ENCODE results near the gene PMF1.

Gene PMF1

DNA sequence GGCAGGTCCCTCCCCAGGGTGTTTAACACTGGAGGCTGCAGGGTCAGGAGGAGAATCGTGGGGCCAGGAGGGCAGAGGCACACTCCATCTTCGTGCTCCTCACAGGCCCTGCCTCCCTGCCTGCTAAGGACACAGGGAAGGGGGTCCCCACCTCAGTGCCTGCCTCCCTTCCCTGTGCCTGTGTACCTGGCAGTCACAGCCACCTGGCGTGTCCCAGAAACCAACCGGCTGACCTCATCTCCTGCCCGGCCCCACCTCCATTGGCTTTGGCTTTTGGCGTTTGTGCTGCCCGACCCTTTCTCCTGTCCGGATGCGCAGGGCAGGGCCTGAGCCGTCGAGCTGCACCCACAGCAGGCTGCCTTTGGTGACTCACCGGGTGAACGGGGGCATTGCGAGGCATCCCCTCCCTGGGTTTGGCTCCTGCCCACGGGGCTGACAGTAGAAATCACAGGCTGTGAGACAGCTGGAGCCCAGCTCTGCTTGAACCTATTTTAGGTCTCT, 28.6 kb downstream of the PMF1 start:
- peak; percentile 25 for DNase-seq (ENCODE audit: low read depth)
- TF ChIP-seq, protein P1, sequence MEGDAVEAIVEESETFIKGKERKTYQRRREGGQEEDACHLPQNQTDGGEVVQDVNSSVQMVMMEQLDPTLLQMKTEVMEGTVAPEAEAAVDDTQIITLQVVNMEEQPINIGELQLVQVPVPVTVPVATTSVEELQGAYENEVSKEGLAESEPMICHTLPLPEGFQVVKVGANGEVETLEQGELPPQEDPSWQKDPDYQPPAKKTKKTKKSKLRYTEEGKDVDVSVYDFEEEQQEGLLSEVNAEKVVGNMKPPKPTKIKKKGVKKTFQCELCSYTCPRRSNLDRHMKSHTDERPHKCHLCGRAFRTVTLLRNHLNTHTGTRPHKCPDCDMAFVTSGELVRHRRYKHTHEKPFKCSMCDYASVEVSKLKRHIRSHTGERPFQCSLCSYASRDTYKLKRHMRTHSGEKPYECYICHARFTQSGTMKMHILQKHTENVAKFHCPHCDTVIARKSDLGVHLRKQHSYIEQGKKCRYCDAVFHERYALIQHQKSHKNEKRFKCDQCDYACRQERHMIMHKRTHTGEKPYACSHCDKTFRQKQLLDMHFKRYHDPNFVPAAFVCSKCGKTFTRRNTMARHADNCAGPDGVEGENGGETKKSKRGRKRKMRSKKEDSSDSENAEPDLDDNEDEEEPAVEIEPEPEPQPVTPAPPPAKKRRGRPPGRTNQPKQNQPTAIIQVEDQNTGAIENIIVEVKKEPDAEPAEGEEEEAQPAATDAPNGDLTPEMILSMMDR (conservative IDR thresholded peaks at IDR 0.05; ENCODE audit: low read length) = no peak
- H3K4me3 ChIP-seq (ENCODE audit: low read length) = no peak overlapping the region

DNA sequence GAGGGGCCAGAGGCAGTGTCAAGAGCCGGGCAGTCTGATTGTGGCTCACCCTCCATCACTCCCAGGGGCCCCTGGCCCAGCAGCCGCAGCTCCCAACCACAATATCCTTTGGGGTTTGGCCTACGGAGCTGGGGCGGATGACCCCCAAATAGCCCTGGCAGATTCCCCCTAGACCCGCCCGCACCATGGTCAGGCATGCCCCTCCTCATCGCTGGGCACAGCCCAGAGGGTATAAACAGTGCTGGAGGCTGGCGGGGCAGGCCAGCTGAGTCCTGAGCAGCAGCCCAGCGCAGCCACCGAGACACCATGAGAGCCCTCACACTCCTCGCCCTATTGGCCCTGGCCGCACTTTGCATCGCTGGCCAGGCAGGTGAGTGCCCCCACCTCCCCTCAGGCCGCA, 29.1 kb downstream of the PMF1 start, which contains the start of gene BGLAP:
BGLAP (plus strand) TSS at position 259 of the 400 bp plus-strand sequence; CDS start at position 307, 48 bp downstream.
- no peak within 1 kb of the TSS for H3K4me3 ChIP-seq (ENCODE audit: low read length)
- DNase-seq (ENCODE audit: low read depth) = no peak
- TF ChIP-seq, protein P1 (conservative IDR thresholded peaks at IDR 0.05; ENCODE audit: low read length) = no peak

DNA sequence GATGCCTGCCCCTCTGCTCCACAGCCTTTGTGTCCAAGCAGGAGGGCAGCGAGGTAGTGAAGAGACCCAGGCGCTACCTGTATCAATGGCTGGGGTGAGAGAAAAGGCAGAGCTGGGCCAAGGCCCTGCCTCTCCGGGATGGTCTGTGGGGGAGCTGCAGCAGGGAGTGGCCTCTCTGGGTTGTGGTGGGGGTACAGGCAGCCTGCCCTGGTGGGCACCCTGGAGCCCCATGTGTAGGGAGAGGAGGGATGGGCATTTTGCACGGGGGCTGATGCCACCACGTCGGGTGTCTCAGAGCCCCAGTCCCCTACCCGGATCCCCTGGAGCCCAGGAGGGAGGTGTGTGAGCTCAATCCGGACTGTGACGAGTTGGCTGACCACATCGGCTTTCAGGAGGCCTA, 29.9 kb downstream of the PMF1 start:
- TF ChIP-seq, protein P1 (conservative IDR thresholded peaks at IDR 0.05; ENCODE audit: low read length) = no peak

DNA sequence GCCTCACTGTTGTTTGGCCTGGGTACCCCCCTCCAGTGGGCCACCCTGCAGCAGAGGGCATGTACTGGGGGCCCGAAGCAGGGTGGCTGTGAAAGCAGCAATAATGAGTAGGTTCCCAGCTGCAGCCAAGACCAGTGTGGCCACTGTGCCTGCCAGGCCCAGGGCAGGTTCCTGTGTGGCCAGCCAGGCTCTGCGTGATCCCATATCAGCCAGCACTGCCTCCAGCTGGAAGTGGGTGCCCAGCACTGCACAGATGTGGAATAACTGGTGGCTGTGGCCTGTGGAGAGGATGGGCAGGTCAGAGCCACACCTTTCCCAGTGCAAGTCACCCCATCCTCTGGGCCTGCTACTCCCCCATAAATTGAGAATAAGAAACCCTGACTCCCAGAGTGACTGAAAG, 31.3 kb downstream of the PMF1 start:
- TF ChIP-seq, protein P1 (conservative IDR thresholded peaks at IDR 0.05; ENCODE audit: low read length) = no peak

More for the DNA sequence above, 29.9 kb downstream of the PMF1 start:
- no peak for DNase-seq (ENCODE audit: low read depth)
- H3K4me3 ChIP-seq (ENCODE audit: low read length) = no peak overlapping the region

DNA sequence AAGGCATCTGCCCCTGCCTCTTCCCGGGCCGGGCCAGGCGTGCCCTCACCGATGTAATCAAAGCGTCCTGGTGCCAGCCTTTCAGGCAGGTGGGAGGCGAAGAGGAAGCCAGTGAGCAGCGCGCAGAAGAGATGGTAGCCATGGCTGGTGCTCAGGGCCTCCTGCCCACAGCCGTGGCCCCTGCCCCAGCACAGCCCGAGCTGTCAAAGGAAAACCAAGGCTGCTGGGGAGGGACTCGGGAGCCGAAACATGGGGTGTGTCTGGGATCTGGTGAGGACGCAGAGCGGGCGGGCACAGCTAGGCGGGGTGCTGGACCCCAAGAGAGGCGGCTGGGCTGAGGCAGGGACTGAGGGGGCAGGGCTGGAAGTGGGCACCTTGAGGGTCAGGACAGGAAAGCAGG, 31.9 kb downstream of the PMF1 start:
- no peak for DNase-seq (ENCODE audit: low read depth)
- TF ChIP-seq, protein P1 (conservative IDR thresholded peaks at IDR 0.05; ENCODE audit: low read length) = no peak
- H3K4me3 ChIP-seq (ENCODE audit: low read length) = no peak overlapping the region

More for the DNA sequence above, 31.3 kb downstream of the PMF1 start:
- H3K4me3 ChIP-seq (ENCODE audit: low read length) = no peak overlapping the region
- DNase-seq (ENCODE audit: low read depth) = no peak

DNA sequence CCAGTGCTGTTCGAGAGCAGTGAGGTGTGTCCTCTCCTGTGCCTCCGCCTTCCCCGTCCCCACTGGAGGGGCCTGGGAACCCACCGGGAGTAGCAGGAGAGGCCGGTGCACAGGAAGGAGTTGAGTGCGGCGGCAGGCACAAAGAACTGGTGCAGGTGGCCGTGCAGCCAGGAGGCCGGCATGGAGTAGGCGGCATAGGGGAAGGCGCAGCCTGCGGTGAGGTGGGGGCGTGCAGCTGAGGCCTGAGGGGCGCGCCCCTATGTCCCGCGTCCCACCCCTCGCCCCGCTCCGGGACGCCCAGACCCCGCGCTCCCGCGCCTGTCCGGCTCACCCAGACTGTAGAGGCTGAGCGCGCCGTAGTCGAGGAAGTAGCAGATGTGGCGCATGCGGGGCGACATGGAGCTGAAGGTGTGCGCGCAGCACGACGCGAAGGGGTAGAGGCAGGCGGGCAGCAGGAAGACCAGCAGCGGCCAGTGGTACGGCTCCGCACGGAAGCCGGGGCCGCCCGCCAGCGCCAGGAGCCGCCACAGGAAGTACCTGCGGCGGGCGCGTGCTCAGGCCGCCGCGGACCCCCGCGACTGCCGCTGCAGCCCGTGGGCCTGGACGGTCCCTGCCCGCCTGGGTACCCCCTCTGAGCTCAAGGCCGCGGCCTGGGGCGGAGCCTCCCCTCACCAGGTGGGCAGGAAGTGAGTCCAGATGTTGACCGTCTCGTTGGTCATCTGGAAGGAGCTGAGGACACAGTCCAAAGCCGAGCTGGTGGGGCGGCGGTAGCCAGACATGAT, 32.8 kb downstream of the PMF1 start:
- TF ChIP-seq, protein P1 (conservative IDR thresholded peaks at IDR 0.05; ENCODE audit: low read length) = no peak
- H3K4me3 ChIP-seq (ENCODE audit: low read length) = no peak overlapping the region
- no peak for DNase-seq (ENCODE audit: low read depth)

DNA sequence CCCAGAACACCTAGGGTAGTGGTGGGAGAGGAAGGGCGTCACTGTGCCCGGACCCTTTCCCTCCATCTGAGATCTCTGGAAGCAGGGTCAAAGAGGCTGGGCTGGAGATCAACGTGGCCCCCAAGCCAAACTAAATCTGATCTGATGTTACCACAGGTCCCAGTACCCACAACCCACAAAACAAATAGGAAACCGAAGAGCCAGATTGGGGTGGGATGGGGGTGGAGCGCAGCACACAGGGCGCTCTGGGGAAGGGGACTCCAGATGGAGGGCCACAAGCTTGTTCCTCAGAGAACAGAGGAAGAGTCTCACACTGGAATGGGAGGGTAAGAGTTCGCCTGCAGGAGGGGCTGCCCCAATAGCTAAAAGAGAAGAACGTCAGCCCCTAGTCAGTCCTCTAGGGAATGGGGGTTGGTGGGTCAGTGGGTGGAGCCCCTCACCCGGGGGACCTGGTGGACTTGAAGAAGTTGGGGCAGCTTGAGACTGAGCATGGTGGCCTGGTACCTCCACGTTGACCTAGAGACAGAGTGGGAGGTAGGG, 33.5 kb downstream of the PMF1 start:
- no peak for DNase-seq (ENCODE audit: low read depth)
- TF ChIP-seq, protein P1 (conservative IDR thresholded peaks at IDR 0.05; ENCODE audit: low read length) = no peak
- no peak overlapping the region for H3K4me3 ChIP-seq (ENCODE audit: low read length)

All from AG10803 (cell line).